HEK293 (cell line): ENCODE results near the gene RAP2A.

Experiments used
- CTCF ChIA-PET: fragments of 350-600 bp; formaldehyde crosslinking; extraction: SDS; loops from one replicate; lab custom pipeline; 2021; ENCODE audit warnings: antibody characterized with exemption; lab: Yijun Ruan, JAX
- POLR2A ChIA-PET: fragments of 300-600 bp; formaldehyde crosslinking; extraction: SDS; loops from one replicate; lab custom pipeline; 2020; ENCODE audit warnings: antibody characterized with exemption, inconsistent platforms; lab: Yijun Ruan, JAX
- H3K27ac ChIP-seq: fragments of 200-500 bp; sonication (Bioruptor generic); 2 replicates; pipeline ENCODE4 v1.5.1; 2014; ENCODE audit warnings: low read depth, low read length, control low read depth, inconsistent platforms; ENCODE audit errors: extremely low read depth
- H3K36me3 ChIP-seq, 2 experiments: fragments of 200-500 bp in 1 of 2; sonication (Bioruptor generic) in 1 of 2; 1 replicate in 1 of 2; 2 replicates in 1 of 2; pipeline ENCODE4 v1.5.1; 2014 to 2017; ENCODE audit warnings: inconsistent platforms in 2 of 2, low read length in 2 of 2; ENCODE audit not compliant: control insufficient read depth in 2 of 2, insufficient read depth in 1 of 2
- H3K4me1 ChIP-seq: fragments of 200-500 bp; sonication (Bioruptor generic); 2 replicates; pipeline ENCODE4 v1.5.1; 2014; ENCODE audit warnings: mild to moderate bottlenecking, low read length, inconsistent platforms; ENCODE audit not compliant: control insufficient read depth, insufficient read depth
- H3K4me3 ChIP-seq: 2 replicates; pipeline ENCODE4 v1.5.1; 2011; ENCODE audit warnings: low read depth, mild to moderate bottlenecking, control low read depth, low read length, moderate library complexity
- H3K9me3 ChIP-seq: fragments of 200-500 bp; sonication (Bioruptor generic); 2 replicates; pipeline ENCODE4 v1.5.1; 2014; ENCODE audit warnings: low read depth, low read length, inconsistent platforms; ENCODE audit not compliant: control insufficient read depth, insufficient read depth
- BCL11A ChIP-seq: fragments of 450-650 bp; formaldehyde crosslinking; IDR thresholded peaks from 2 replicates; pipeline ENCODE4 v1.5.1; 2016; ENCODE audit warnings: low read depth, missing biosample characterization, missing genetic modification characterization
- HOXD13 ChIP-seq: sonication (generic); formaldehyde crosslinking; IDR thresholded peaks from 2 replicates; pipeline ENCODE4 v1.8.0; 2022; ENCODE audit warnings: missing genetic modification reagents, borderline replicate concordance
- KLF17 ChIP-seq: fragments of 450-650 bp; formaldehyde crosslinking; IDR thresholded peaks from 2 replicates; pipeline ENCODE4 v1.5.1; 2016; ENCODE audit warnings: missing biosample characterization, missing genetic modification characterization
- KLF9 ChIP-seq: fragments of 450-650 bp; formaldehyde crosslinking; IDR thresholded peaks from 2 replicates; pipeline ENCODE4 v1.5.1; 2016; ENCODE audit warnings: missing biosample characterization, missing genetic modification characterization, low read depth
- SETDB1 ChIP-seq: IDR thresholded peaks from one replicate; pipeline ENCODE4 v1.6.1; 2017; ENCODE audit warnings: mild to moderate bottlenecking, low read length, moderate library complexity, mixed read lengths; ENCODE audit not compliant: insufficient read length
- YY2 ChIP-seq: fragments of 450-650 bp; formaldehyde crosslinking; IDR thresholded peaks from 2 replicates; pipeline ENCODE4 v1.5.1; 2016; ENCODE audit warnings: missing biosample characterization, missing genetic modification characterization
- ZBTB17 ChIP-seq: fragments of 450-650 bp; formaldehyde crosslinking; IDR thresholded peaks from 2 replicates; pipeline ENCODE4 v1.5.1; 2016; ENCODE audit warnings: missing biosample characterization, missing genetic modification characterization
- ZBTB20 ChIP-seq: fragments of 450-650 bp; formaldehyde crosslinking; IDR thresholded peaks from 2 replicates; pipeline ENCODE4 v1.5.1; 2016; ENCODE audit warnings: missing biosample characterization, missing genetic modification characterization
- ZNF138 ChIP-seq: fragments of 450-650 bp; formaldehyde crosslinking; IDR thresholded peaks from 2 replicates; pipeline ENCODE4 v1.5.1; 2016; ENCODE audit warnings: missing biosample characterization, missing genetic modification characterization, borderline replicate concordance
- ZNF184 ChIP-seq: fragments of 450-650 bp; IDR thresholded peaks from 2 replicates; pipeline ENCODE4 v1.5.1; 2018; ENCODE audit warnings: missing biosample characterization, mild to moderate bottlenecking, missing genetic modification characterization
- ZNF335 ChIP-seq: fragments of 450-650 bp; formaldehyde crosslinking; conservative IDR thresholded peaks from 2 replicates; pipeline ENCODE4 v1.5.1; 2016; ENCODE audit warnings: missing biosample characterization, missing genetic modification characterization
- ZNF354C ChIP-seq: fragments of 450-650 bp; formaldehyde crosslinking; IDR thresholded peaks from 2 replicates; pipeline ENCODE4 v1.5.1; 2016; ENCODE audit warnings: missing biosample characterization, missing genetic modification characterization, low read depth, borderline replicate concordance
- ZNF404 ChIP-seq: fragments of 450-650 bp; formaldehyde crosslinking; IDR thresholded peaks from 2 replicates; pipeline ENCODE4 v1.5.1; 2017; ENCODE audit warnings: missing biosample characterization, missing genetic modification characterization
- ZNF529 ChIP-seq: fragments of 450-650 bp; formaldehyde crosslinking; IDR thresholded peaks from 2 replicates; pipeline ENCODE4 v1.5.1; 2017; ENCODE audit warnings: missing genetic modification characterization, missing biosample characterization; ENCODE audit not compliant: insufficient replicate concordance
- ZNF555 ChIP-seq: fragments of 450-650 bp; formaldehyde crosslinking; conservative IDR thresholded peaks from 2 replicates; pipeline ENCODE4 v1.5.1; 2017; ENCODE audit warnings: missing biosample characterization, mild to moderate bottlenecking, missing genetic modification characterization, inconsistent platforms
- ZNF600 ChIP-seq: fragments of 450-650 bp; formaldehyde crosslinking; IDR thresholded peaks from 2 replicates; pipeline ENCODE4 v1.5.1; 2016; ENCODE audit warnings: missing biosample characterization, missing genetic modification characterization
- ZNF639 ChIP-seq: fragments of 450-650 bp; formaldehyde crosslinking; IDR thresholded peaks from 2 replicates; pipeline ENCODE4 v1.5.1; 2016; ENCODE audit warnings: missing biosample characterization, missing genetic modification characterization
- ZNF645 ChIP-seq: fragments of 450-650 bp; formaldehyde crosslinking; IDR thresholded peaks from 2 replicates; pipeline ENCODE4; 2016; ENCODE audit warnings: missing biosample characterization, missing genetic modification characterization
- ZNF660 ChIP-seq: fragments of 450-650 bp; IDR thresholded peaks from 2 replicates; pipeline ENCODE4 v1.5.1; 2018; ENCODE audit warnings: missing biosample characterization, mild to moderate bottlenecking, missing genetic modification characterization
- ZNF664 ChIP-seq: fragments of 450-650 bp; formaldehyde crosslinking; IDR thresholded peaks from 2 replicates; pipeline ENCODE4 v1.5.1; 2016; ENCODE audit warnings: missing biosample characterization, missing genetic modification characterization
- ZNF76 ChIP-seq: fragments of 450-650 bp; formaldehyde crosslinking; IDR thresholded peaks from 2 replicates; pipeline ENCODE4; 2016; ENCODE audit warnings: low read depth, missing biosample characterization, missing genetic modification characterization, borderline replicate concordance
- ZNF768 ChIP-seq: fragments of 450-650 bp; formaldehyde crosslinking; IDR thresholded peaks from 2 replicates; pipeline ENCODE4 v1.5.1; 2018; ENCODE audit warnings: missing biosample characterization, mild to moderate bottlenecking, missing genetic modification characterization
- ZNF785 ChIP-seq: fragments of 450-650 bp; formaldehyde crosslinking; IDR thresholded peaks from 2 replicates; pipeline ENCODE4 v1.5.1; 2016; ENCODE audit warnings: missing biosample characterization, missing genetic modification characterization
- ZNF792 ChIP-seq: fragments of 450-650 bp; formaldehyde crosslinking; IDR thresholded peaks from 2 replicates; pipeline ENCODE4 v1.5.1; 2016; ENCODE audit warnings: missing biosample characterization, missing genetic modification characterization
- ZNF837 ChIP-seq: fragments of 450-650 bp; formaldehyde crosslinking; IDR thresholded peaks from 2 replicates; pipeline ENCODE4 v1.5.1; 2016; ENCODE audit warnings: missing biosample characterization, missing genetic modification characterization
- ZXDB ChIP-seq: fragments of 450-650 bp; formaldehyde crosslinking; IDR thresholded peaks from 2 replicates; pipeline ENCODE4 v1.5.1; 2016; ENCODE audit warnings: missing biosample characterization, missing genetic modification characterization
- TF ChIP-seq, protein P1 (sequence below): fragments of 450-650 bp; formaldehyde crosslinking; IDR thresholded peaks from 2 replicates; pipeline ENCODE4 v1.5.1; 2016; ENCODE audit warnings: missing biosample characterization, missing genetic modification characterization
- TF ChIP-seq, protein P2 (sequence below): fragments of 450-650 bp; IDR thresholded peaks from 2 replicates; pipeline ENCODE4 v1.5.1; 2018; ENCODE audit warnings: missing biosample characterization, missing genetic modification characterization
- TF ChIP-seq, protein P3 (sequence below): fragments of 450-650 bp; formaldehyde crosslinking; IDR thresholded peaks from 2 replicates; pipeline ENCODE4 v1.5.1; 2016; ENCODE audit warnings: missing biosample characterization, missing genetic modification characterization

Gene RAP2A

DNA sequence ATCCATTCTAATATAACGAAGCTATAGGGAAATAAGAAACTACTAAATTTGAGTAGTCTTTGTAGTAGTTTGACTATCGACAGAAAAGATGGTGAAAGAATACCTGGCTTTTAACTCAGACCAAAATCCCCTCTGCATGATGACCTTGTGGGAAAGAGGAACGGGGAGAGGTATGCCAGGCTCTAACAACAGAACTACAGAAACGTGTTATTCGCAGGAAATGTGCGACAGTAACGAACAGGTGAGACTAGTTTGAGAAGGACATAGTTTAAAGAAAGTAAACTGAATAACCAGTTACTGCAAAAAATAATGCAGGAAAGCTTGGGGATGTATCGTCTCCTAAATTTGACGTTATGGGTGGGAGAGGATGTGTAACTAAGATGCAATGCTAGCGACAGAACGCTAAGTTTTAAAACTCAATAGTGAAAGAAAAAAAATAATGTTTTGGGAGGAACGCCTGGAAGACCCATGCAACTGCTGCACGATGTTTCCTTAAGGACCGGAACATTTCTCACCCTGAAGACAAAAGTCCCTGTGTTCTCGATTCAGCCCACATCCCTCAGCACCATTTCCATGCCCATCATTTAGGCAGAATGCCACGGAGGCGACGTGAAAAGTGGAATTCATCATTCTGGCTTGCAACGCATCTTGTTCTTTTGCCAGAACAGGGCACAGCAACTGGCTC, 1.6 kb upstream of the RAP2A start (continued):
- TF ChIP-seq ZXDB (tag by site-specific recombination) (0 out of 2 replicates have a peak, but pooled peaks have one; percentile 23), ZNF354C (tag by site-specific recombination) (no peak), ZBTB17 (tag by site-specific recombination) (0 out of 2 replicates have a peak, but pooled peaks have one; percentile 84), ZNF785 (tag by site-specific recombination) (no peak), ZNF600 (peak; percentile 96), BCL11A (no peak), ZNF660 (0 out of 2 replicates have a peak, but pooled peaks have one; percentile 12), KLF9 (tag by site-specific recombination) (peak; percentile 14; the same call in 1 of the 2 replicates), ZNF184 (tag by site-specific recombination) (no peak), ZNF138 (no peak), ZNF335 (tag by site-specific recombination) (peak; percentile 97), HOXD13 (no peak), ZNF529 (tag by site-specific recombination) (no peak), ZNF76 (tag by site-specific recombination) (no peak), KLF17 (tag by site-specific recombination) (0 out of 2 replicates have a peak, but pooled peaks have one; percentile 38), SETDB1 (no peak)
- TF ChIP-seq, protein P1, sequence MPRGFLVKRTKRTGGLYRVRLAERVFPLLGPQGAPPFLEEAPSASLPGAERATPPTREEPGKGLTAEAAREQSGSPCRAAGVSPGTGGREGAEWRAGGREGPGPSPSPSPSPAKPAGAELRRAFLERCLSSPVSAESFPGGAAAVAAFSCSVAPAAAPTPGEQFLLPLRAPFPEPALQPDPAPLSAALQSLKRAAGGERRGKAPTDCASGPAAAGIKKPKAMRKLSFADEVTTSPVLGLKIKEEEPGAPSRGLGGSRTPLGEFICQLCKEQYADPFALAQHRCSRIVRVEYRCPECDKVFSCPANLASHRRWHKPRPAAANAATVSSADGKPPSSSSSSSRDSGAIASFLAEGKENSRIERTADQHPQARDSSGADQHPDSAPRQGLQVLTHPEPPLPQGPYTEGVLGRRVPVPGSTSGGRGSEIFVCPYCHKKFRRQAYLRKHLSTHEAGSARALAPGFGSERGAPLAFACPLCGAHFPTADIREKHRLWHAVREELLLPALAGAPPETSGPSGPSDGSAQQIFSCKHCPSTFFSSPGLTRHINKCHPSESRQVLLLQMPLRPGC (tag by site-specific recombination): no peak; the same call in 1 of the 2 replicates
- TF ChIP-seq, protein P2, sequence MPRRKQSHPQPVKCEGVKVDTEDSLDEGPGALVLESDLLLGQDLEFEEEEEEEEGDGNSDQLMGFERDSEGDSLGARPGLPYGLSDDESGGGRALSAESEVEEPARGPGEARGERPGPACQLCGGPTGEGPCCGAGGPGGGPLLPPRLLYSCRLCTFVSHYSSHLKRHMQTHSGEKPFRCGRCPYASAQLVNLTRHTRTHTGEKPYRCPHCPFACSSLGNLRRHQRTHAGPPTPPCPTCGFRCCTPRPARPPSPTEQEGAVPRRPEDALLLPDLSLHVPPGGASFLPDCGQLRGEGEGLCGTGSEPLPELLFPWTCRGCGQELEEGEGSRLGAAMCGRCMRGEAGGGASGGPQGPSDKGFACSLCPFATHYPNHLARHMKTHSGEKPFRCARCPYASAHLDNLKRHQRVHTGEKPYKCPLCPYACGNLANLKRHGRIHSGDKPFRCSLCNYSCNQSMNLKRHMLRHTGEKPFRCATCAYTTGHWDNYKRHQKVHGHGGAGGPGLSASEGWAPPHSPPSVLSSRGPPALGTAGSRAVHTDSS (tag by site-specific recombination): no peak

DNA sequence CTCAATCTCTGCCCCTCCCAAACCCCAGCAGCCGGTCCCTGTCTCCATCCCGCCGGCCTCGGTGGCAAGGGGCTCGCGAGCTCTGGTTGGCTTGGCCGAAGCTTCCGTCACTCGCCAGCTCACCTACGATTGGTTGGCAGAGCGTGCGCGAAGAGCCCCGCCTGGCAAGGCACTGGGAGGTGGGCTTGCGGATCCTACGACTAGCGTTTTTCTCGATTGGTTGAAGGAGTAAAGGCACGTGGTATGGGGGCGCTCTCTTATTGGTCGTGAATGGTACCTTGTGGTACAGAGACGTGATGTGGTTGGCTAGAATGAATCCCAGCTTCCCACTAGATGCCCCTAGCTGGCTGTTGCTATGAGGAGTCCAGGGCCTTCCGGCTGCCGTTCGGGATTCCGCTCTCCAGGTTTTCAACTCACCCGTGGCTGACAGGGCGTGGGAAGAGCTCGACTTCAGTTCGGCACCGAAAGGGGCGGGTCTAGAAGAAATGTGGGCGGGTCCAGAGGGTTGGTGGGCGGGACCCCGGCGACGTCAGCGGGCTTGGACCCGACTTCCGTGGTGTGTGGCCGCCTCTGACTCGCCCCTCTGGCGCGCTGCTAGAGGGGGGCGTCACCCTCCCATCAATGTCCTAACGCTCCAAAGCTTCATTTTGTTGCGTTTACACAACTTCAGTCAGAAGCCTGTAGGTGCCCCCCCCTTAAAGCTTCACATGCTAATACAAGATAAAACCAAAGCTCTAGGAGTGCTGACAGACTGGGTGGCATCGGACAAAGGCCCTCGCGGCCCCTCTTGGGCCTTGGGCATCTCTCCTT, 847 bp upstream of the RAP2A start:
- CTCF ChIA-PET: interaction anchor here (1.2 kb wide), 1 partner anchor 30 kb away, joined by 3 read pairs; no protein-coding TSS in a partner anchor
- Histone ChIP-seq H3K4me3 (peak overlapping the region; percentile 78), H3K27ac (peak overlapping the region; percentile 94), H3K9me3 (no peaks in the 10 kb centered on the region), H3K4me1 (no peaks in the 10 kb centered on the region), H3K36me3 (no peaks in the 10 kb centered on the region)
- POLR2A ChIA-PET: interaction anchor here (0.7 to 1.6 kb wide), 7 partner anchors 9 to 321 kb away, joined by 3 to 9 read pairs (median 3); no protein-coding TSS in a partner anchor
- no peak for TF ChIP-seq ZNF404 (tag by site-specific recombination)
- no peak for TF ChIP-seq ZNF664
- no peak for TF ChIP-seq ZNF837 (tag by site-specific recombination)
- TF ChIP-seq ZNF645: no peak
- no peak for TF ChIP-seq ZNF792
- TF ChIP-seq YY2: no peak
- TF ChIP-seq, protein P3, sequence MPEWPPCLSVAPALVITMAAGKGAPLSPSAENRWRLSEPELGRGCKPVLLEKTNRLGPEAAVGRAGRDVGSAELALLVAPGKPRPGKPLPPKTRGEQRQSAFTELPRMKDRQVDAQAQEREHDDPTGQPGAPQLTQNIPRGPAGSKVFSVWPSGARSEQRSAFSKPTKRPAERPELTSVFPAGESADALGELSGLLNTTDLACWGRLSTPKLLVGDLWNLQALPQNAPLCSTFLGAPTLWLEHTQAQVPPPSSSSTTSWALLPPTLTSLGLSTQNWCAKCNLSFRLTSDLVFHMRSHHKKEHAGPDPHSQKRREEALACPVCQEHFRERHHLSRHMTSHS (tag by site-specific recombination): no peak
- TF ChIP-seq ZNF768 (tag by site-specific recombination): no peak
- peak; percentile 46; the same call in 1 of the 2 replicates for TF ChIP-seq ZNF639 (tag by site-specific recombination)
- TF ChIP-seq ZBTB20 (tag by site-specific recombination): no peak
- TF ChIP-seq ZNF555: no peak
